NB4 (cell line): ENCODE measurements around the gene PFKFB3.

Experiments used
- POLR2A ChIP-seq: IDR thresholded peaks from 2 replicates; pipeline ENCODE4 v1.6.1; 2011; ENCODE audit warnings: mild to moderate bottlenecking; ENCODE audit not compliant: insufficient read length; ENCODE audit errors: extremely low read depth
- TF ChIP-seq, protein P1 (sequence below): IDR thresholded peaks from one replicate; pipeline ENCODE4 v1.5.1; 2012; ENCODE audit warnings: low read depth, low read length

DNA sequence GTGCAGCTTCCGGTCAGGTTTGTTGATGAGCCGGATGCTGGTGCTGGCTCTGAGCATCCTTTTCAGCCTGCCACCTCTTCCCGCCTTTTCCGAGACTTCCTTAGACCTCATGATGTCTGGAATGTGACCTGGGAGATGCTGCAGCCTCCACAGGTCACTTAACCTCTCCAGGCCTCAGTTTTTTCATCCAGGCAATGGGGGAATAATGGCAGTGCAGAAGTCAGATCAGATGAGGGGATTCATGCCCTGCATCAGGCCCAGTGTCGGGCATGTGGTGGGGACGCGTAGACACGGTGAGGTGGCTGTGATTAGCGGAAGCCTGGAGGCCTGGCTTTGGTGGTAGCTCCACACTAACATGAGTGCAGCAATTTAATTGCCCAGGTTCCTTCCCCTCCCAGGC lies 24.6 kb downstream of the PFKFB3 start:
- TF ChIP-seq POLR2A, result no peak
- TF ChIP-seq, protein P1, sequence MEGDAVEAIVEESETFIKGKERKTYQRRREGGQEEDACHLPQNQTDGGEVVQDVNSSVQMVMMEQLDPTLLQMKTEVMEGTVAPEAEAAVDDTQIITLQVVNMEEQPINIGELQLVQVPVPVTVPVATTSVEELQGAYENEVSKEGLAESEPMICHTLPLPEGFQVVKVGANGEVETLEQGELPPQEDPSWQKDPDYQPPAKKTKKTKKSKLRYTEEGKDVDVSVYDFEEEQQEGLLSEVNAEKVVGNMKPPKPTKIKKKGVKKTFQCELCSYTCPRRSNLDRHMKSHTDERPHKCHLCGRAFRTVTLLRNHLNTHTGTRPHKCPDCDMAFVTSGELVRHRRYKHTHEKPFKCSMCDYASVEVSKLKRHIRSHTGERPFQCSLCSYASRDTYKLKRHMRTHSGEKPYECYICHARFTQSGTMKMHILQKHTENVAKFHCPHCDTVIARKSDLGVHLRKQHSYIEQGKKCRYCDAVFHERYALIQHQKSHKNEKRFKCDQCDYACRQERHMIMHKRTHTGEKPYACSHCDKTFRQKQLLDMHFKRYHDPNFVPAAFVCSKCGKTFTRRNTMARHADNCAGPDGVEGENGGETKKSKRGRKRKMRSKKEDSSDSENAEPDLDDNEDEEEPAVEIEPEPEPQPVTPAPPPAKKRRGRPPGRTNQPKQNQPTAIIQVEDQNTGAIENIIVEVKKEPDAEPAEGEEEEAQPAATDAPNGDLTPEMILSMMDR, result no peak
